CD4-positive, alpha-beta T cell (primary cell): ENCODE data around the gene RIPPLY2. TPM values are rescaled to one million over a fixed set of nuclear protein-coding genes. Genes with fewer than 3 reads are reported as not detected.

Source experiments
- ATAC-seq: fragments of 200-7000 bp; cut with Tn5 transposase; one replicate; pipeline ENCODE4 v1.10.0; 2022; ENCODE audit warnings: mild to moderate bottlenecking; ENCODE audit not compliant: poor library complexity
- CTCF ChIA-PET: fragments of 350-600 bp; sonication (Branson Sonifier 250); formaldehyde crosslinking; loops from one replicate; lab custom pipeline; 2021; ENCODE audit warnings: antibody characterized with exemption, inconsistent platforms; lab: Charles Lee
- POLR2A ChIA-PET: fragments of 350-600 bp; sonication (Branson Sonifier 250); formaldehyde crosslinking; loops from one replicate; lab custom pipeline; 2021; ENCODE audit warnings: antibody characterized with exemption, inconsistent platforms; lab: Charles Lee
- DNase-seq, 14 experiments: peaks; one replicate each; pipeline ENCODE4 v3.0.0-alpha.2; 2013 to 2020; ENCODE audit warnings: mixed read lengths in 2 of 14
- H3K27ac ChIP-seq, 2 donors: one replicate each; pipeline versions ENCODE4 v1.5.1 to v1.7.0; 2013; ENCODE audit warnings: low read length in 2 of 2, low read depth in 1 of 2, mild to moderate bottlenecking in 1 of 2
- H3K27me3 ChIP-seq, 2 experiments: 1 replicate in 1 of 2; 2 replicates in 1 of 2; pipeline versions ENCODE4 v1.6.1 to v1.7.0; 2013; ENCODE audit warnings: low read length in 2 of 2, control low read depth in 1 of 2, mild to moderate bottlenecking in 1 of 2, moderate library complexity in 1 of 2; ENCODE audit not compliant: insufficient read depth in 2 of 2, control insufficient read depth in 1 of 2
- H3K36me3 ChIP-seq: one replicate; pipeline ENCODE4 v1.6.1; 2013; ENCODE audit warnings: low read length, control low read depth; ENCODE audit not compliant: insufficient read depth
- H3K4me1 ChIP-seq: one replicate; pipeline ENCODE4 v1.6.1; 2013; ENCODE audit warnings: low read length, control low read depth; ENCODE audit not compliant: insufficient read depth
- H3K4me3 ChIP-seq: one replicate; pipeline ENCODE4 v1.5.1; 2013; ENCODE audit warnings: mild to moderate bottlenecking, low read length, moderate library complexity
- H3K9me3 ChIP-seq, 2 experiments: 1 replicate in 1 of 2; 2 replicates in 1 of 2; pipeline versions ENCODE4 v1.6.1 to v1.7.0; 2013; ENCODE audit warnings: low read length in 2 of 2, mild to moderate bottlenecking in 2 of 2, control low read depth in 1 of 2, moderate library complexity in 1 of 2; ENCODE audit not compliant: control insufficient read depth in 1 of 2, insufficient read depth in 1 of 2
- H3K27ac Mint-ChIP-seq: one replicate; pipeline ENCODE4 v1.8.0; 2020; ENCODE audit warnings: mixed read lengths
- H3K27me3 Mint-ChIP-seq: one replicate; pipeline ENCODE4 v1.8.0; 2021; ENCODE audit warnings: mixed read lengths
- H3K36me3 Mint-ChIP-seq: one replicate; pipeline ENCODE4 v1.8.0; 2021; ENCODE audit warnings: low read depth, mixed read lengths
- H3K4me1 Mint-ChIP-seq: one replicate; pipeline ENCODE4 v1.8.0; 2021; ENCODE audit warnings: low read depth, mixed read lengths
- H3K4me3 Mint-ChIP-seq: one replicate; pipeline ENCODE4 v1.8.0; 2020; ENCODE audit warnings: mild to moderate bottlenecking, mixed read lengths
- H3K9me3 Mint-ChIP-seq: one replicate; pipeline ENCODE4 v1.8.0; 2020; ENCODE audit warnings: mixed read lengths
- CTCF ChIP-seq: fragments of 200-600 bp; IDR thresholded peaks from one replicate; pipeline ENCODE4 v1.8.0; 2022; ENCODE audit warnings: antibody characterized with exemption, mild to moderate bottlenecking
- intact Hi-C, 2 experiments: fragments of 100-400 bp; cut with DNase I in 1 of 2; cut with micrococcal nuclease in 1 of 2; formaldehyde crosslinking; loops; one replicate each; pipeline versions ENCODE4 v1.15.1 to v1.9.0; 2023 to 2025; cut with DNase I, micrococcal nuclease
- total RNA-seq, 174 experiments: library from RNA in 2 of 174; stranded (reverse) in 2 of 174; gene quantifications; one replicate each; pipeline ENCODE4 v1.2.3 and lab custom pipeline; 2021 to 2026

RIPPLY2 gene
- total RNA-seq, 2 experiments from 2014 or later = not detected

GRCh38 chr6:83808005-83808404 is 45.2 kb upstream of the RIPPLY2 start:
- intact Hi-C loops = no loop called here
- Histone ChIP-seq H3K36me3 (no peaks in the 10 kb centered on the region), H3K9me3 (no peaks in the 10 kb centered on the region), H3K27ac (no peak overlapping the region), H3K4me3 (no peak overlapping the region), H3K4me1 (no peaks in the 10 kb centered on the region), H3K27me3 (no peaks in the 10 kb centered on the region)
- H3K4me3 Mint-ChIP-seq = no peak overlapping the region
- no peak for TF ChIP-seq CTCF
- peaks cover 18% of the 10 kb centered on the region for H3K27me3 Mint-ChIP-seq
- H3K27ac Mint-ChIP-seq = no peak overlapping the region
- no peak for ATAC-seq
- DNase-seq = no peak
- no peaks in the 10 kb centered on the region for H3K4me1 Mint-ChIP-seq
- CTCF ChIA-PET = no interaction called here
- POLR2A ChIA-PET = no interaction called here
- peaks cover 5% of the 10 kb centered on the region for H3K9me3 Mint-ChIP-seq
- H3K36me3 Mint-ChIP-seq = no peaks in the 10 kb centered on the region

DNA sequence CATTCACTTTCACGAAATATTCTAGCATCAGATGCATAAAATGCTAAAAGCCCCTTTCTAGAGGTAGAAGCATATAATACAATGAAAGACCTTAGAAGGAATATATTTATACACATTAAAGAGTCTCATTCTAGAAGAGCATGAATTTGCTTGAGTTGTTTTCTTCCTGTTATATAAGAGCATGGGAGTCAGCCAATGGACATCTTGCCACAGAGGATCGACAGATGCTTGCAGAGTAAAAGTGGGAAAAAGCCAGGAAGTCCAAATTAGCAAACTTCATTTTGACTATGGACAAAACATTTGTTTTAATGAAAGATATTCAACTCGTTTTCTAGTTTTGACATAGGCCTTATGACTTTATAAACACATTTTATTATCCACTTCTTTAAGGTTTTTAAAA is 44.2 kb upstream of the RIPPLY2 start:
- Histone ChIP-seq H3K27ac (no peak overlapping the region), H3K4me1 (no peaks in the 10 kb centered on the region), H3K9me3 (no peaks in the 10 kb centered on the region), H3K36me3 (no peaks in the 10 kb centered on the region), H3K27me3 (no peaks in the 10 kb centered on the region), H3K4me3 (no peak overlapping the region)
- H3K9me3 Mint-ChIP-seq = peaks cover 3% of the 10 kb centered on the region
- H3K27me3 Mint-ChIP-seq = peaks cover 15% of the 10 kb centered on the region
- H3K27ac Mint-ChIP-seq = no peak overlapping the region
- TF ChIP-seq CTCF = no peak
- DNase-seq = no peak
- H3K4me3 Mint-ChIP-seq = no peak overlapping the region
- ChIA-PET CTCF (no interaction called here), POLR2A (interaction anchor here (0.7 kb wide), 1 partner anchor 114 kb away, joined by 4 read pairs; no protein-coding TSS in a partner anchor)
- no peaks in the 10 kb centered on the region for H3K36me3 Mint-ChIP-seq
- no peaks in the 10 kb centered on the region for H3K4me1 Mint-ChIP-seq
- intact Hi-C loops = no loop called here
- ATAC-seq = no peak

DNA sequence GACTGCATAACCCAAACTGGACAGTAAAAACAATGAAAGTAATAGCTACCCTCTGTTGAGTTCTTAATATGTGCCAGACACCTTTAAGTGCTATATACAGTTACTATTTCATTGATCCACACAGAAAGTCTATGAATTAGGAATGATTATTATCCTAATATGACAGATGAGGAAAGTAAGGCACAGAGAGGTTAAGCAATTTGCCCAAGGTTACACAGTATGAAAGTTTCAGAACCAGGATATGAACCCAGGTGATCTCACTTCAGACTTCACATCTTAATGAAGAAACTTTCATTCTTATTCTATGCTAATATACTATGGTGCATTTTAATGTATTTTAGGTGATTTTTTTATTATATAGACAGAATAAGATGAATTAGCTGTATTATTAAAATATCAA is 40.6 kb upstream of the RIPPLY2 start:
- no peak for TF ChIP-seq CTCF
- H3K4me3 Mint-ChIP-seq = no peak overlapping the region
- Histone ChIP-seq H3K4me1 (no peaks in the 10 kb centered on the region), H3K36me3 (no peaks in the 10 kb centered on the region), H3K4me3 (no peak overlapping the region), H3K9me3 (no peaks in the 10 kb centered on the region), H3K27me3 (no peaks in the 10 kb centered on the region), H3K27ac (no peak overlapping the region)
- H3K27me3 Mint-ChIP-seq = peaks cover 4% of the 10 kb centered on the region
- H3K36me3 Mint-ChIP-seq = no peaks in the 10 kb centered on the region
- intact Hi-C loops = no loop called here
- POLR2A ChIA-PET = no interaction called here
- H3K27ac Mint-ChIP-seq = no peak overlapping the region
- CTCF ChIA-PET = no interaction called here
- DNase-seq = no peak
- H3K4me1 Mint-ChIP-seq = no peaks in the 10 kb centered on the region
- H3K9me3 Mint-ChIP-seq = no peaks in the 10 kb centered on the region
- no peak for ATAC-seq
